Gastroesophageal sphincter (tissue), 4 donors: ENCODE measurements around the gene MAG. TPM values are rescaled to one million over a fixed set of nuclear protein-coding genes. Genes with fewer than 3 reads are reported as not detected.

Experiments used
- ATAC-seq: fragments of 150-250 bp; one replicate; pipeline ENCODE4 v1.9.1; 2016; ENCODE audit warnings: mild to moderate bottlenecking, moderate library complexity
- H3K27ac ChIP-seq, 4 donors: fragments of 200-600 bp; sonication (generic) in 3 of 4; 1 replicate in 3 of 4; 2 replicates in 1 of 4; pipeline ENCODE4 v1.5.1; 2016 to 2019
- H3K27me3 ChIP-seq: fragments of 200-600 bp; sonication (generic); one replicate; pipeline ENCODE4 v1.5.1; 2019
- H3K36me3 ChIP-seq, 2 donors: fragments of 200-600 bp; sonication (generic); one replicate each; pipeline ENCODE4 v1.5.1; 2019; ENCODE audit warnings: control low read depth in 1 of 2
- H3K4me1 ChIP-seq, 3 donors: fragments of 200-600 bp; sonication (generic); 1 replicate in 2 of 3; 2 replicates in 1 of 3; pipeline ENCODE4 v1.5.1; 2016 to 2019; ENCODE audit warnings: control low read depth in 2 of 3
- H3K4me3 ChIP-seq, 2 donors: fragments of 200-600 bp; sonication (generic); one replicate each; pipeline ENCODE4 v1.5.1; 2019; ENCODE audit warnings: mild to moderate bottlenecking in 1 of 2, moderate library complexity in 1 of 2
- H3K9me3 ChIP-seq, 3 donors: fragments of 200-600 bp; sonication (generic); one replicate each; pipeline ENCODE4 v1.5.1; 2017 to 2019; ENCODE audit warnings: control low read depth in 2 of 3
- EP300 ChIP-seq: sonication (generic); formaldehyde crosslinking; IDR thresholded peaks from one replicate; pipeline ENCODE4 v1.6.1; 2017; ENCODE audit warnings: antibody characterized with exemption, mild to moderate bottlenecking
- POLR2A ChIP-seq, 2 donors: fragments of 450-650 bp; IDR thresholded peaks; one replicate each; pipeline ENCODE4 v1.6.1; 2017; ENCODE audit warnings: antibody characterized with exemption in 2 of 2, mild to moderate bottlenecking in 2 of 2, moderate library complexity in 1 of 2
- POLR2AphosphoS5 ChIP-seq: sonication (generic); formaldehyde crosslinking; IDR thresholded peaks from one replicate; pipeline ENCODE4 v1.6.1; 2017; ENCODE audit warnings: antibody characterized with exemption
- WGBS, 2 donors: methylation state at CpG; one replicate each; pipeline ENCODE4 v1.1.5; 2018; ENCODE audit warnings: low coverage in 1 of 2; 5-methylcytosine and 5-hydroxymethylcytosine counted together
- total RNA-seq, 4 donors: library from RNA; depleted of rRNA; stranded (reverse); fragments of >200 nt; gene quantifications; one replicate each; pipeline ENCODE4 v1.1.0, GENCODE V29; 2016
- TF ChIP-seq, protein P1 (sequence below), 4 experiments: fragments of 200-600 bp in 2 of 4; fragments of 450-650 bp in 2 of 4; sonication (generic) in 1 of 4; IDR thresholded peaks; one replicate each; pipeline ENCODE4 v1.5.1; 2017 to 2019; ENCODE audit warnings: antibody characterized with exemption in 4 of 4, mild to moderate bottlenecking in 2 of 4, moderate library complexity in 2 of 4

Gene MAG
- total RNA-seq, 4 donors from 2014 or later: 0.40 TPM; not detected in 3

DNA sequence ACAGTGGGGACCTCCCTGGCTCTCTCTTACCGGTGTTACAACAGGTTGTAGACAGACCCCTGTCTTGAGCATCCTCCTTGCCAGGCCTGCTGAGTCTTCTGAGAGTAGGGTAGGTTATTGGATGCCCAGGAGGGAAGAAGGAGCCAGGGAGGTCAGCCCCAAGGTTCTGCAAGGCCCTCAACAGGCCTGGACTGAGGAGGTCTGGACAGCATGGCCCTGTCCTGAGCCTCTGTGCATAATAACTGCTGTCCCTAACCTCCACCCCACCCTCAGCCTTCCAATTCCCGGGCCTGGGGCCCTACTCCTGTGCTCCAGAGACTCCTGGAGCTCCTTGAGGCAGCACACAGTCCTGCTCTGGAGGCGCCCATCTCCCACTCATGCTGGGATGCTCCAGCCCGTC lies 37.4 kb downstream of the MAG start:
- no peak overlapping the region for H3K27ac ChIP-seq
- ATAC-seq: no peak
- WGBS, 2 donors: 75% methylated on average over 1 of the region's 4 CpGs; no CpG with 5 or more reads in 1 of the 2 donors

DNA sequence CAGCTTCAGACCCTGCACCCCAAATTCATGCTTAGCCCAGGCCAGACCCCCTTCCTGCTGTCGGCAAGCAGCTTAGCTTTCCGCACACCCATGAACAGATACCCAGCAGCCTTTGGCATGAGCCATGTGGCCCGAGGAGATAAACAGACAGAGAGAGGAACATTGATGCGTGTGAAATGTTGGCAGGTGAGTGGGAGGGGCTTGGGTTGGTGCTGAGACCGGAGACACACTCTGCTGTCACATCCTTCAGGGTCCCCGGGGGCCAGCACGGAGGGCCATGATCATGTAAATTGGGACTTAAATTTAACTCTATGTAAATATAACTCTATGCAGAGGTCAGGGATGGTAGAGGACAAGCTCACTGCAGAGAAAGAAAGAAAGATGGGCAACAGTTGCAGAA lies 38.5 kb downstream of the MAG start:
- Histone ChIP-seq H3K27me3 (peaks cover 73% of the 10 kb centered on the region), H3K9me3 (no peaks in the 10 kb centered on the region), H3K27ac (no peak overlapping the region), H3K36me3 (no peaks in the 10 kb centered on the region), H3K4me3 (no peak overlapping the region), H3K4me1 (no peaks in the 10 kb centered on the region)
- WGBS, 2 donors: 39 to 71% methylated on average over 4 to 7 of the region's 7 CpGs
- no peak for TF ChIP-seq POLR2AphosphoS5
- TF ChIP-seq POLR2A (IDR thresholded peaks at IDR 0.05): no peak
- TF ChIP-seq, protein P1, sequence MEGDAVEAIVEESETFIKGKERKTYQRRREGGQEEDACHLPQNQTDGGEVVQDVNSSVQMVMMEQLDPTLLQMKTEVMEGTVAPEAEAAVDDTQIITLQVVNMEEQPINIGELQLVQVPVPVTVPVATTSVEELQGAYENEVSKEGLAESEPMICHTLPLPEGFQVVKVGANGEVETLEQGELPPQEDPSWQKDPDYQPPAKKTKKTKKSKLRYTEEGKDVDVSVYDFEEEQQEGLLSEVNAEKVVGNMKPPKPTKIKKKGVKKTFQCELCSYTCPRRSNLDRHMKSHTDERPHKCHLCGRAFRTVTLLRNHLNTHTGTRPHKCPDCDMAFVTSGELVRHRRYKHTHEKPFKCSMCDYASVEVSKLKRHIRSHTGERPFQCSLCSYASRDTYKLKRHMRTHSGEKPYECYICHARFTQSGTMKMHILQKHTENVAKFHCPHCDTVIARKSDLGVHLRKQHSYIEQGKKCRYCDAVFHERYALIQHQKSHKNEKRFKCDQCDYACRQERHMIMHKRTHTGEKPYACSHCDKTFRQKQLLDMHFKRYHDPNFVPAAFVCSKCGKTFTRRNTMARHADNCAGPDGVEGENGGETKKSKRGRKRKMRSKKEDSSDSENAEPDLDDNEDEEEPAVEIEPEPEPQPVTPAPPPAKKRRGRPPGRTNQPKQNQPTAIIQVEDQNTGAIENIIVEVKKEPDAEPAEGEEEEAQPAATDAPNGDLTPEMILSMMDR (IDR thresholded peaks at IDR 0.05): no peak
- TF ChIP-seq EP300: no peak
- ATAC-seq: no peak

More for the DNA sequence above, 37.4 kb downstream of the MAG start:
- Histone ChIP-seq H3K27me3 (peaks cover 66% of the 10 kb centered on the region), H3K4me1 (no peaks in the 10 kb centered on the region), H3K4me3 (no peak overlapping the region), H3K9me3 (no peaks in the 10 kb centered on the region), H3K36me3 (no peaks in the 10 kb centered on the region)
- TF ChIP-seq, protein P1 (IDR thresholded peaks at IDR 0.05): no peak
- TF ChIP-seq POLR2AphosphoS5 (no peak), EP300 (no peak), POLR2A (IDR thresholded peaks at IDR 0.05) (no peak)

DNA sequence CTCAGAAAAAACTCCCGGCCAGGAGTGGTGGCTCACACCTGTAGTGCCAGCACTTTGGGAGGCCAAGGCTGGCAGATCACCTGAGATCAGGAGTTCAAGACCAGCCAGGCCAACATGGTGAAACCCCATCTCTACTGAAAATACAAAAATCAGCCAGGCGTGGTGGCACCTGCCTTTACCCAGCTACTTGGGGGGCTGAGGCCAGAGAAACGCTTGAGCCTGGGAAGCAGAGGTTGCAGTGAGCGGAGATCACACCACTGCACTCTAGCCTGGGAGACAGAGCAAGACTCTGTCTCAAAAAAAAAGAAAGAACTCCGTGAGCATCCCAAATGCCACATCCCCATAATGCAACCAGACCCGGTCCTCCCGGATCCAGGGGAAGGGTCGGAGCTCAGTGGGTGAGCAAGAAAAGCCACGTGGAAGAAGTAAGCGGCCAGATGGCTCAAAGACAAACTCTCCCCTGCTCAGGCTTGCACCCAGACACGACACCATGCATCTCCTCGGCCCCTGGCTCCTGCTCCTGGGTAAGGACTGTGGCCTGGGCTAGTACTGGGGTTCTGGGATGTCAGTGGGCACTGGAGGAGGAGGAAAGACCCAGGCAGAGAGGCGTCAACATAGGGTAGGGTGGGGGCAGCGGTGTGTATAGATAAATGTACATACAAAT lies 39.7 kb downstream of the MAG start:
- no peak overlapping the region for H3K4me3 ChIP-seq
- TF ChIP-seq POLR2AphosphoS5 (no peak), POLR2A (IDR thresholded peaks at IDR 0.05) (no peak)
- 74 to 82% methylated on average over 6 to 7 of the region's 14 CpGs for whole genome bisulfite sequencing, 2 donors
- no peaks in the 10 kb centered on the region for H3K9me3 ChIP-seq
- H3K4me1 ChIP-seq: no peaks in the 10 kb centered on the region
- H3K36me3 ChIP-seq: no peaks in the 10 kb centered on the region
- no peak for ATAC-seq
- H3K27me3 ChIP-seq: peaks cover 80% of the 10 kb centered on the region
- H3K27ac ChIP-seq: no peak overlapping the region

DNA sequence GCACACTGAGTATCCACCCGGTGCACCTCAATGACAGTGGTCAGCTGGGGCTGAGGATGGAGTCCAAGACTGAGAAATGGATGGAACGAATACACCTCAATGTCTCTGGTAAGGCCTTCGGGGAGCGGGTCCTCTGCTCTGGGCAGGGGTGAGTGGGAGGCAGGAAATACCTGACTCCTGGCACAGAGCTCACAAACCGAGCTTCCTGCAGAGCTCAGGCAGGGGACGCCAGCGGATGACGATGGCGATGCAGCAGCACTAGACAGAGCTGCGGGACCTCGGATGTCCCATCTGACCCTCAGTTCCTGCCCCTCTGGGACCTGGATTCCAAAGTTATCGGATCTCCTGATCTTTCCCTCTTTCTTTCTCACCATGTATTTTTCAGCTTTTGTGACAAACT lies 40.9 kb downstream of the MAG start:
- H3K27me3 ChIP-seq: peaks cover 81% of the 10 kb centered on the region
- no peak for TF ChIP-seq EP300
- TF ChIP-seq, protein P1 (IDR thresholded peaks at IDR 0.05): no peak
- TF ChIP-seq POLR2A (IDR thresholded peaks at IDR 0.05): no peak
- no peak for TF ChIP-seq POLR2AphosphoS5
- no peak overlapping the region for H3K4me3 ChIP-seq
- H3K27ac ChIP-seq: no peak overlapping the region
- ATAC-seq: no peak
- no peaks in the 10 kb centered on the region for H3K36me3 ChIP-seq
- 38 to 48% methylated on average over 11 to 12 of the region's 12 CpGs for WGBS, 2 donors
- no peaks in the 10 kb centered on the region for H3K4me1 ChIP-seq
- H3K9me3 ChIP-seq: no peaks in the 10 kb centered on the region

DNA sequence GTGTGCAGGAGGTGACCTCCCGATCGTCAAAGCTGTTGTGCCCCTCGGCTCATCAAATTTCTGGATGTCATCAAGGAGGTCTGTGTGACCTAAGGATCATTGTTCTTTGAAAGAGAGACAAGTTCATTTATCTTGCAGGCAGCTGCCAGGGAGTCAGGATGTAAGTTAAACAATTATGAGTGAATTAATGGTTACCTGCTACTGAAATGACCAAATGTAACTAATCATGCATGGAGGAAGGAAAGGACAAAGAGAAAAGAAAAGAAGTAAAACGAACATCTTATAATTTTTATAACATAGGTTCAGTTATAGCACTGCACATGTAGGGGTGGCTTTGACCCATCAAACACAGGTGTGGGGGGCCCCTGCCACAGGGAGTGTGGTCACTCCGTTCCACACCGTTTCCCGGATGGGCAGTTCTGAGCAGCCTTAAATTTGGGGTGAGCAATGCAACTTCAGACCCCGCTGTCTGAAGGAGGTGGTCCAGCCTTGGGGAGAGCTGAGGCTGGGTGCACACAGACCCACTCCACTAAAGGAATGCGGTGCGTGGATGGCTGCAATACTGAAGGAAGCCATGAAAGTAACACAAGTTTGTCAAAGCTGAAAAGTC lies 42.3 kb downstream of the MAG start:
- H3K4me3 ChIP-seq: no peak overlapping the region
- H3K27me3 ChIP-seq: peaks cover 81% of the 10 kb centered on the region
- WGBS, 2 donors: 29 to 59% methylated on average over 5 to 10 of the region's 10 CpGs
- ATAC-seq: no peak
- no peaks in the 10 kb centered on the region for H3K4me1 ChIP-seq
- H3K9me3 ChIP-seq: no peaks in the 10 kb centered on the region
- H3K27ac ChIP-seq: no peak overlapping the region
- H3K36me3 ChIP-seq: no peaks in the 10 kb centered on the region
- TF ChIP-seq, protein P1 (IDR thresholded peaks at IDR 0.05): no peak
- TF ChIP-seq EP300 (no peak), POLR2AphosphoS5 (no peak), POLR2A (IDR thresholded peaks at IDR 0.05) (no peak)
